Activated gamma-delta T cell (primary cell): Measurements from ENCODE around the gene UCK1.
"Not testable (repeated sequence)": the region's sequence is repeated elsewhere in the genome, so short reads cannot be mapped to it uniquely, and the experiment has no call there.

Source experiments
- DNase-seq: peaks from one replicate; lab custom pipeline; 2025; lab: John Stamatoyannopoulos, UW

UCK1 gene

DNA sequence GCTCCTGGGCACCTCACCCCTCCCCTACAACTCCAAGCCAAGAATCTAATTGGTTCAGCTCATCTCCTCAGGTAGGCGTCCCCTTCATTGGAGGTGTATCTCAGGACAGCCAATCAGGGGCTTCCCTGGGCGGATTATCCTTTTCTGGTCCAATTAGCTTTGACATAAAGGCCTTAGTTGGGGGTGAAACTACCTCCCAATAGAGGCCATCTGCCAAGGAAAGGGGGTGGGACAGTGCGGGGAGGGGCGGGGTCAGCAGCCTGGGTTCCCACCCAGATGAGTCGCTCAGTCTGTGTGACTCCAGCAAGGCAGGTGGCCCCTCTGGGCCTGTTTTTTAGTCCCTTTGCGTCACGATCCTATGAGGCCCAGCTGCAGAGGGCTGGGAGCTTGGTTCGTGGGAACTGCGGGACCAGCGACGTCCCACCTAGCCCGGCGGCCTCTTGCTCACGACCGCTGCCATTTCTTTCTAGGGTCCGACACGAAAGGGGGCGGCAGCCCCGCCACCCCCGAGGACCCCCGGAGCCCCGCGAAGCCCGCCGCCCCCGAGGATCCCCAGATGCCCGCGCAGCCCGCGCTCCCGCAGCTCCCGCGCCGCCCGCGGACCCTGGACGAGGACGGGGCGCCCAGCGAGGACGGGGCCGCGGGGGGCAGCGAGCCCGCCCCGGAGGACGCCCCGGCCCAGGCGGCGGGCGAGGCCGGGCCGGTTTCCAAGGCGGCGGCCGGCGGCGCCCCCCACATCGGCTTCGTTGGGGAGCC is 23.2 kb upstream of the UCK1 start:
- DNase-seq, result no peak

DNA sequence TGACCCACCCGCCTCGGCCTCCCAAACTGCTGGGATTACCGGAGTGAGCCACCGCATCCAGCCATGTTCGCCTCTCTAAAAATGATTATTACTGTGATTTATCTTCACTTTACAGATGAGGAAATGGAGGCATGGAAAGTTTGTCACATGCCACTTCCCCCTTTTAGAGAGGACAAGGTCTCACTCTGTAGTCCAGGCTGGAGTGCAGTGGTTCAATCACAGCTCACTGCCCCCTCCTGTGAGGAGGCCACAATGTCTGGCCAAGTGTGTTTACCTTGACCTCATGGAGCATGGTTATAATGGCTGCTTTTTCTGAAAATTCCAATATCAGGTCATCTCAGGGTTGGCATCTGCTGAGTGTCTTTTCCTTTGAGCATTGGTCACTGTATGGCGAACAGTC is 21.0 kb upstream of the UCK1 start:
- DNase-seq, result no peak

- DNase-seq, result not testable (repeated sequence)
These were observed 19.4 kb upstream of the UCK1 start for GRCh38 chr9:131550465-131550864.

- DNase-seq, result not testable (repeated sequence)
These were observed 18.1 kb upstream of the UCK1 start for GRCh38 chr9:131549186-131549585.

GRCh38 chr9:131546336-131547084 is 15.4 kb upstream of the UCK1 start:
- DNase-seq, result no peak

DNA sequence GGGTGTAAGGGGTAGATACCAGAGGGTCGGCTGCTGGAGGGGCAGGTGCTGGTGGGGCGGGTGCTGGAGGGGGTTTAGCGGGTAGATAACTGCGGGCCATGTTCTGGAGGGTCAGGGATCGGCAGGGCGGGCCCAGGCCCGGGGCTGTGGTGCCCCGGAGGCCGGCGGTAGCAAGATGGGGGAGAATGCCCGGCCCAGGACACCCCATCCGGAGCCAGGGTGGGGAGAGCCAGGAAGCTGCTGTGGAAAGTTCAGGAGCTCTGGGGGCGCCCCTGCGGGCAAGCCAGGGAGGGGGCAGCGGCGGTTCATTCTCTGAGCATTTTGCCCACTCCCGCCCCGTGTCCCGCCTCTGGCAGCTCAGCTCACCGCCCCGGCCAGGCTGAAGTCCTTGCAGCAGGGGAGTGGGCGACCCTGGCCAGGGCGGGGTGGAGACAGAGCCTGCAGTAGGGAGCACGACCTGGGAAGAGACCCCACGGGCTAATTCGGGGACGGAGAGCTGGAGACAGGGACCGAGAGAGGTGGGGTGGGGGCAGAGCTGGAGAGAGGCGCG is 14.8 kb upstream of the UCK1 start:
- no peak for DNase-seq

GRCh38 chr9:131545003-131545785 is 14.1 kb upstream of the UCK1 start, which contains the start of gene PRRT1B:
Gene PRRT1B (plus strand): TSS chr9:131545523. CDS start chr9:131545616, 93 bp downstream.
- no peak for DNase-seq

DNA sequence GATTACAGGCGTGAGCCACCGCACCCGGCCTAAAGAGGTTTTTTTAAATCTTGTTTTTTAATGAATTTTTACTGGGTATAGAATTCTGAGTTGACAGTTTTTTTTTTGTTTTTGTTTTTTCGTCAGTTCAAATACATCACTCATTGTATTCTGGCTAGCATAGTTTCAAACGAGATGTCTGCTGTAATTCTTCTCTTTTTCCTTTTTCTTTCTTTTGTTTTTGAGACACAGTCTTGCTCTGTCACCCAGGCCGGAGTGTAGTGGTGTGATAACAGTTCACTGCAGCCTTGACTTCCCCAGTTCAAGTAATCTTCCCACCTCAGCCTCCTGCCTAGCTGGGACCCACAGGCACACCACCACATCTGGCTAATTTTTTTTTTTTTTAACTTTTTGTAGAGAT is 12.1 kb upstream of the UCK1 start:
- no peak for DNase-seq

DNA sequence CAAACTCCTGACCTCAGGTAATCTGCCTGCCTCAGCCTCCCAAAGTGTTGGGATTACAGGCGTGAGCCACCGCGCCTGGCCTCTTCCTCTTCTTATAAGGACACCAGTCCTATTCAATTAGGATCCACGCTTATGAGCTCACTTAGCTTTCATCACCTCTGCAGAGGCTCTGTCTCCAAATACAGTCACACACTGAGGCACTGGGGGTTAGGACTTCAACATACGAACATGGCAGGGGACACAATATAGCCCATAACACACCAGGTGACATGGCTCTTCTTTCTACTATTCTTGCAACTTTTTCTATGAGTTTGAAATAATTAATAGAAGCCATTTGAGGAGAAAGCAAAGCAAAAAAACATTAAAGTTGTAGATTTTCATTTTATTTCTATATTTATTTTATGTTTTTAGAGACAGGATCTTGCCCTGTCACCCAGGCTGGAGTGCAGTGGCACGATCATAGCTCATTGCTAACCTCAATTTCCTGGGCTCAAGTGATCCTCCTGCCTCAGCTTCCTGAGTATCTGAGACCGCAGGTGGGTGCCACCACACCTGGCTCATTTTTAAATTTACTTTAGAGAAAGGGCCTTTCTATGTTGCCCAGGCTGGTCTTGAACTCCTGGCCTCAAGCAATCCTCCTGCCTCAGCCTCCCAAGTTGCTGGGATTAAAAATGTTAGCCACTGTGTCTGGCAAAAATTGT is 8.3 kb upstream of the UCK1 start:
- no peak for DNase-seq

DNA sequence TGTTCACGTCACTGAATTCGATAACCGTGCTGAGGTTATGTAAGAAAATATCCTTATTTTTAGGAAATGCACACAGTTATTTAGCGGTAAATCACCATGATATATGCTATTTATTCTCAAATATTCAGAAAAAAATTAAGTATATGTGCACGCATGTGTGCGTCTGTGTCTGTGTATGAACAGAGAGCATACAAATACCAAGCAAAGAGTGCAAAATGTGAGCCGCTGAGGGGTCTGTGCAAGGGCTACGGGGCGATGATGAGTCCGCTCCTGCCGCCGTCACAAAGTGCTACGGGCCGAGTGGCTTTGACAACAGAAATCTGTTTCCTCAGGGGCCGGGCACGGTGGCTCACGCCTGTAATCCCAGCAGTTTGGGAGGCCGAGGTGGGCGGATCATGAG is 6.9 kb upstream of the UCK1 start:
- DNase-seq, result no peak

- no peak for DNase-seq
These were observed 3.7 kb upstream of the UCK1 start for GRCh38 chr9:131534721-131535237.

- DNase-seq, result no peak
These were observed 530 bp downstream of the UCK1 start for GRCh38 chr9:131530546-131530919.

DNA sequence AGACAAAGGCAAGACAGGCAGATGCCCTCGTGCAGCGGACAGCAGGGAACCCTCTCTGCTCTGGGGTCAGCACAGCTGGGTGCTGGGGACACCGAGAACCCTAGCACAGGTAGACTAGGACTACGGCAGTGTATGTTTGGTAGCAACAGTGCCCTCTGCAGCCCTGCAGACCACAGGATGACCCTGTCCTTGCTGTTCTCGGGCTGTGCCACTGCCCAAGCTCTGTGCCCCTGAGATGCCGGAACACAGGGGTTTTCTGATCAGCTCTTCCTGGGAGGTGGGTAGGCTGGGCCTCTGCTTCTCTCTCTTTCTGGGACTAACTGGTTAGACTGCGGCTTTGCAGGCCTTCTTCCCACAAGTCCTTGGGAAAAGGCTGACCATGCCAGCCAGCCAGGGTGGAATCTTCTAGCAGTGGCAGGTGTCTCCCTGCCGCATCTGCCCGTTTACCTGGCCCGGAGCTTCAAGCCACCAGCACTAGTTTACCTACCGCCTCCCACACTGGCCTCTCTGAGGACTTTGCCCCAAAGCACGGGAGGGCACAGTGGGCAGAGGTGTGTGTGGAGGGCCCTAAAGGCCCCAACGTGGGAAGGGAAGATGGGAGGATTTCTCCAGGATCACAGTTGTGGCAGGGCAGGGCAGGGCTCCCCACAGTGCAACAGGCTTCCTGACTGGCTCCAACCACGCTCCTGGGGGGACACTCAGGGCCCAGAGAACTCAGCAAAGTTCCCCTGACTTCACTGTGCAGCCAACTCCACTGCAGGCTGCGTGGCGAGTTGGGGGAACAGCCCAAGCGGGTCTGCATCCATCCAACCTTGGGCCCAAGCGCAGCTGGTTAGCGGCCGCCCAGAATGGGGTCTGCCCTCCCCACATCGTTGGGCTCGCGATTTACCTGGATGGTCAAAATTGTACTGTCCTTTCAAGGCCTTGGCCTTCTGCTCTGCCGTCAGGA is 1.2 kb downstream of the UCK1 start:
- DNase-seq, result no peak

DNA sequence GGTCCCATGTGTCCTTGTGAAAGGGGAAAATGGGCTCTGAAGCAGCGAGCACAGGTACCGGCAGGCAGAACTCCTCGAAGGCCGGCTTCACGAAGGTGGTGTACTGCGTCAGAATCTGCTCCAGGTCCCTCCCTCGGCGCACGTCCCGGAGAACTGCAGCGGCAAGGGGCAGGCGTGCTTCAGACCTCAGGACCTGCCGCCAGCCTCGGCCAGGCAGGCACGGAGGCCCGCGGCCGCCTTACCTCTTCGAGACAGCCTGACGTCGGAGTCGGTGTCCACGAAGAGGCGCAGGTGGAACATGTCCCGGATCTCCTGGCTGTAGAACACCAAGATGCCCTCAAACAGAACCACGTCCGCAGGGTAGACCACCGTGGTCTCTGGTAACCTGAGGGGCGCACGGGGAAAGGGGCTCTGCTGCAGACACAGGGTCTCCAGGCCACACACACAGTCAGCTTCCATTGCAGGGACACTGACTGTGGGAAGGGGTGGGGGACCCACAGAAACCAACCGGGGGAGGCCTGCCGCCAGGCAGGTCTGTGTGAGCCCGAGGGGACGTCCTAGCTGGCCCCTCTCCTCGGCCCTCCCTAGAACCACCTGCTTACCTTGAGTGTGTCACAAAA is 2.1 kb downstream of the UCK1 start:
- DNase-seq, result no peak

- DNase-seq, result no peak
These were observed 2.9 kb downstream of the UCK1 start for GRCh38 chr9:131528186-131528585.

DNA sequence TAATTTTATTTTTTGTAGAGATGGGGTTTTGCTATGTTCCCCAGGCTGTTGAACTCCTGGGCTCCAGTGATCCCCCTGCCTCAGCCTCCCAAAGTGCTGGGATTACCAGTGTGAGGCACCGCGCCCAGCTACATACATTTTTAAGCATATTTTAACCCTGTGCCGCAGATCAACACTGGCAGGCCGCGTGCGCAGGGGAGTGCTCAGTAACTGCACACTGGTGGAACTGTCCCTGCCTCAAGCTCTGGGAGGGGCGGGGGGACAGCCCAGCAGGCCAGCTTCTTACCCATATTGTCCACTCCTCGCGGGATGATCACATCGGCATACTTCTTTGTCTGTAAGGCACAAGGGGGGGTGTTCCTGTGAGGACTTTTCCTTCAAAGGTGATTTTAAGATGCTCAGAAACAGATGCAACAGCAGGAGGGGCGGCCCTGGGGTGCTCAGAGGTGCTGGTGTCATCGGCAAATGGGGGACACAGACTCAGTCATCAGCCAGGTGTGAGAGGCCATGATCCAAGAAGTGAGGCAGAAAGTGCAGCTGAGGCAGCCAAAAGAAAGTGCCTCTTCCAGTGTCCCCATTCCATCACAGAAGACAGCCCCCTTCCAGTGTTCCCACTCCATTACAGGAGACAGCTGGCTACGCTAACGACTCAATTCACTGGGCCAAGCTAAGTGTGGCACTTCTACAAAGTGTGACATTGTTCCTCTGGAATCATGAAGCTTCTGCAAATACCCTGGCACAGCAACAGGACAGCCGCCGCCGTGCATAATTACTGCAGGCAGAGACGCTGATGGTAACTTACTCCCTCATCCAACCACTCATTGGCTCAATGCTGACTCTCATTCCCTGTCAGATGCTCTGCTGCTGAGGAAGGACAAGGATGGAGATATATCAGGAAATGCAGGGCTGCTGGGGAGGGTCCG is 5.2 kb downstream of the UCK1 start:
- no peak for DNase-seq

DNA sequence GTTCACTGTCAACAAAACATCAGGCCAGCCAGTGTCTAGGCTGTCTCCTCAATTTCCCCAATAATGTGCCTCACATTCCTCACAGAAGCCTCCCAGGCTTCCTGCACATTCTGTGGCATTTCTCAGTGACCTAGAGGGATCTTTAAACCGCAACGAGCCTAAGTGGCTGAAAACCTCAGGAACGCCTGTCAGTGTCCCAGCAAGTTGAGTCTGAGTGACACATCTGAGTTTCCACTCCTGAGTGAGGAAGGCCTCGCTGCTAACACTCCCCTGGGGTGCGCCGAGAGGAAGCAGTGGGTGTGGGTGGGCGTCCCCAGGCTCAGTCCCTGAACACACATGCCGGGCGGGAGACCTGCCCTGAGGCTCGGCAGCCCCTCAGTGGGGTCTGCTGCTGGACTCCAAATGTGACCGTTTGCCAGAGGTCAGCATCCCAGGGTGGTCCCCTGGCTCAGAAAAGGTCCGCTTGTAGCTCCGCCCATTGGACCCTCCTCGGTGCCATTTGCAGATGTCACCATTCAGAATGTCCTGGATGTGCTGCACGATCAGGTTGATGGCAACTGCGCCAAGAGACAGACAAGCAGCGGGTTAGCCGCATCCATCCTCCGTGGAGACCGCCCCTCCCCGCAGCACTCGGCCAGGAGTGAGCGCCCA is 6.3 kb downstream of the UCK1 start:
- DNase-seq, result no peak
